ENCODE results near the gene RPS6KL1.

Gene RPS6KL1

GRCh38 chr14:74910556-74910955 lies 12.5 kb downstream of the RPS6KL1 start:
- no peak for DNase-seq

- no peak for DNase-seq
Observed at GRCh38 chr14:74909911-74910310, 13.1 kb downstream of the RPS6KL1 start.

GRCh38 chr14:74909501-74909900 lies 13.6 kb downstream of the RPS6KL1 start:
- DNase-seq: no peak

DNA sequence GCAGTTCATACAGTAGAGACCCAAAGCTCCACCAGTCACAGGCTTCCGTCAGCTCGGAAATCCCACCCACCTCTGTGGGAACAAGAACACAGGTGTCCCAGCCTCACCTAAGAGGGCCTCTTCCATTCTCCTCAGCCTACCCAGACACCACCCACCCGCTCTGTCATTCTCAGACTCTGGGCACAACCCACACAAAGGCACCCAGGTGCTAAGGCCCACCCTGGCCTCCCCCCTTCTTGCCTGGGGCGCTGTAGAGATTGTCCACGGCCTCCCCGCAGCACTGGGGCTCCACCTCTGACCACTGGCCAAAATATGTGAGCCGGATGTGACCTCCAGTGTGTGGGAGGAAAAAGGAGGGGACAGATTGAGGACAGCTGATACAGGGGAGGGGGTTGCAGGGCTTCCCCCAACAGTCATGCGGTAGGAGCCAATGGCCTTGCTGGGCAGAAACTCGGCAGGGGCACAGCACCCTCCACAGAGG lies 14.2 kb downstream of the RPS6KL1 start:
- no peak for DNase-seq

DNA sequence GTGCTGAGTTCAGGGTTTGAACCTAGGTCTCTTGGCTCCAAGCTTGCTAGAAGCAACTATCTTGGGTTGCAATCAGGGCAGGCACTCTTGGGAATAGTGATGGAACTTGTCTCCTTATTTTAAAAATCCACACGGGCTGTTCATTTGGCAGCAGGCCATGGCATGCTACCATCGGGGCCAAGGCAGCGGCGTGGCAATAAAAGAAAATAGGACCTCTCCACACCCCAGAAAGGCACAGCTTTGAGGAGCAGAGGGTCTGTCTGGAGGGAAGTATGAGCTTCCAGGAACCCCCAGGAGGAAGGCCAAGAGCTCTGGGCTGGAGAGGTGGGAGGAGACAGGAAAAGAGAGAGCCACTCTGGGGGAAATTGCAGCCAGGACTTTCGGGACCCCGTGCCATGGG lies 15.3 kb downstream of the RPS6KL1 start:
- DNase-seq: no peak

GRCh38 chr14:74906925-74907521 lies 16.0 kb downstream of the RPS6KL1 start:
- no peak for DNase-seq

GRCh38 chr14:74905595-74906142 lies 17.4 kb downstream of the RPS6KL1 start:
- peak; percentile 83 for DNase-seq

GRCh38 chr14:74904635-74905503 lies 18.2 kb downstream of the RPS6KL1 start:
- DNase-seq: no peak

DNA sequence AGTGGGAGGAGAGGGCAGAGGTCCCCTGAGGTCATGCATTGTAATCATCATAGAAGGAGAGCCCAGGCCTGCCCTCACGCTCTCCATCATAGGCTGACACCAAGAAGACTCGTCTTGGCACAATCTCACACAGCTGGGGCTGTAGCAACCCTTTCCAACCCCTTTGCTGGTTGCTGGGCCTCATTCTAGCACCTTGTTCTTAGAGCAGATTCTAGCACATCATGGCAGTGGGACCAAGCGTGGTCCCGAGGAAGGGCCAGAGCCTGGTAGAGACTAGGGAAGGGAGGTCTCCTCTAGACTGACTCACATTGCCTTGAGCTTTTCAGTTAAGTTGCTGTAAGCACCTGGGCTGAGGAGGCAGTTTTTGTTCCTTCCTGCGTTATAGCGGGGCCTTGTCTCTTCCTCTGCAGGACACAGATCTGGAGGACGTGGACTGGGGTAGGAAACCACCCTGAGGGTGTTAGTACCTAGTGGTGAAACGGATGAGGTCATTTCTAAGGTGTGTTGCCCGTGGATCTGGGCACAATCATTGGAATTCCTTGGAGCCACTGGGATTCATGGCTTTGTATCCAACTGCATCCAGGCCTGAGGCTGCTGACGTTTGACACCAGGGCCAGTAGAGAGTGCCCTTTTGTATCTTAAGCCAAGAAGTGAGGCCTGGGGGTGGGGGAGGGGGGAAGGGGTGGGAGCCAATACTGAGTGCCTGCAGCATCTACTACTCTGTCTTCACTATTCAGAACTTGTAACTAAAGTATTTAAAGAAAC lies 19.9 kb downstream of the RPS6KL1 start:
- DNase-seq: no peak

- DNase-seq: no peak
Observed at GRCh38 chr14:74898694-74899093, 24.4 kb downstream of the RPS6KL1 start.

DNA sequence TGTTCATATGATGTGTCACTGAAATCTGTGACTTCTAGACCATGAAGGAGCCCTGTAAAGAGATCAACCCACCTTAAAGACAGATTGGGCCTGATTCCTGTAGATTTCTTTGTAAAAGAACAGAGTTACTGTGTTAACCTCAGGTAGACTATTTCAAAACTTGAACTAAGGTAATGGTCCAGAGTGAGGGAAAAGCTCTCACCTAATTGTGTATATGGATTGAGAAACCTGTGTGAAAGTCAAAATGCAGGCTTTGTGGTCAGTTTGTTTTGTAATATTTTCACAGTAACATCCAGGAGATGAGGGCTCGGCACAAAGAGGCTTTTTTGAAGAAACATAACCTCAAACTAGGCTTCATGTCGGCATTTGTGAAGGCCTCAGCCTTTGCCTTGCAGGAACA lies 25.0 kb downstream of the RPS6KL1 start:
- DNase-seq: no peak

DNA sequence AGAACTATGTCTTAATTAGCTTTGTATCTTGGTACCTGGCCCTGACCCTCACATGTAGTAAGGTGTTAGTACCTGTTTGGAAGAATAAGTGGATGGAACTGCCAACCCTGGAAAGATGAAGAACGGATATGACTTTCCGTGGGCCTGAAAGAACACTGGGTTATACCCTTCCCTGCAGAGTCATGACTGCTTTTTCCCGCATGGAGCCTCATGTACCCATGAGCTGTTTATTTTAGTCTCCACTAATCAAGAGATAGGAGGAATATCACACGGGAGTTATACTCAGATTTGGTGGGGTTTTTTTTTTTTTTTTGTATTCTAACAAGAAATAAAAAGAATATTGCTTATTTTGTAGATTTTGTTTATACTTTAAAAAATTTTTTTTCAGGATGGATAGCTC lies 25.4 kb downstream of the RPS6KL1 start:
- no peak for DNase-seq

DNA sequence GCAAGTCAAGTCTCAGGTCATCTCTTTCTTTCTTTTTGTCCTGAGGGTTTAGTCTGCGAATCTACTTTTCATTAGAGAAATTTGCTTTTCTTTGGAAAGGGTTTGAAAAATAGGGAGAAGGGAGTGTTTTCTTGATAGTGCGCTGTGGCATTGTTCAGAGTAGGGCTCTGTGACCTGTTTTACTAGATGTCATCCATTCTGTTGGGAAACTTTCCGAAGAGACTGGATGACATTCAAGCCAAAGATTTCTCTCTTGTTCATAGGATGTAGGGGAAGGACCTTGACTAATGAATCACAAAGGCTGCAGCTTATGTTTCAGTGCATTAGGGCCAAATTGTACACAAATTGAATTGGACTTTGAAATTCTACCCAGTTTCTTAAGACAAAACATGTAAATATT lies 26.7 kb downstream of the RPS6KL1 start:
- no peak for DNase-seq

- DNase-seq: no peak
Observed at GRCh38 chr14:74893614-74894091, 29.4 kb downstream of the RPS6KL1 start.

- DNase-seq: no peak
Observed at GRCh38 chr14:74892745-74893144, 30.3 kb downstream of the RPS6KL1 start.

DNA sequence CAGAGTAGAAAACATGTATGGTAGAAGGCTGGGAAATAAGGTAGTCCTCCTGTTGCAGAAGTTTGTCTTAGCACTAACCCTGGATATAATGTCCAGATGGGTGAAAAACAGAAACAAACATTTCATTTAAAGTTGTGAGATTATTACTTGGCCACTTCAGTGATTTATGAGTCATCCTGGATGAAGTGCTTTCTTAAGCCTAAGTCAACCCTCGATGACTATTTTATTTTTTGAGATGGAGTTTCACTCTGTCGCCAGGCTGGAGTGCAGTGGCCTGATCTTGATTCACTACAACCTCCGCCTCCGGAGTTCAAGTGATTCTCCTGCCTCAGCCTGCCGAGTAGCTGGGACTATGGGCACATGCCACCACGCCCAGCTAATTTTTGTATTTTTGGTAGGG lies 31.2 kb downstream of the RPS6KL1 start:
- no peak for DNase-seq

DNA sequence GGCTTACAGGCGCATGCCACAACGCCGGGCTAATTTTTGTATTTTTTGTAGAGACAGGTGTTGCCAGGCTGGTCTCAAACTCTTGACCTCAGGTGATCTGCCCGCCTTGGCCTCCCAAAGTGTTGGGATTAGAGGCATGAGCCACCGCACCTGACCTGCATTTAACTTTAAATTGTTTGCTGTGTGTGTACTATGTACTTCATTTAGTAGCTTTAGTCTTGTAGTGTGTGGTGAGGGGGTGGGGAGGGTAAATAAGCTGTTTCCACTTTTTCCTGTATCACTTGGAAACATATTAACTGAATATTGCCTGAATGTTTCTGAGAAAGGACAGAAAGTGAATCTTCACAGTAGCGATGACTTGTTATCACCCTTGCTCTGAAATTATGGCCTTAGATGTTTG lies 32.8 kb downstream of the RPS6KL1 start:
- DNase-seq: no peak

DNA sequence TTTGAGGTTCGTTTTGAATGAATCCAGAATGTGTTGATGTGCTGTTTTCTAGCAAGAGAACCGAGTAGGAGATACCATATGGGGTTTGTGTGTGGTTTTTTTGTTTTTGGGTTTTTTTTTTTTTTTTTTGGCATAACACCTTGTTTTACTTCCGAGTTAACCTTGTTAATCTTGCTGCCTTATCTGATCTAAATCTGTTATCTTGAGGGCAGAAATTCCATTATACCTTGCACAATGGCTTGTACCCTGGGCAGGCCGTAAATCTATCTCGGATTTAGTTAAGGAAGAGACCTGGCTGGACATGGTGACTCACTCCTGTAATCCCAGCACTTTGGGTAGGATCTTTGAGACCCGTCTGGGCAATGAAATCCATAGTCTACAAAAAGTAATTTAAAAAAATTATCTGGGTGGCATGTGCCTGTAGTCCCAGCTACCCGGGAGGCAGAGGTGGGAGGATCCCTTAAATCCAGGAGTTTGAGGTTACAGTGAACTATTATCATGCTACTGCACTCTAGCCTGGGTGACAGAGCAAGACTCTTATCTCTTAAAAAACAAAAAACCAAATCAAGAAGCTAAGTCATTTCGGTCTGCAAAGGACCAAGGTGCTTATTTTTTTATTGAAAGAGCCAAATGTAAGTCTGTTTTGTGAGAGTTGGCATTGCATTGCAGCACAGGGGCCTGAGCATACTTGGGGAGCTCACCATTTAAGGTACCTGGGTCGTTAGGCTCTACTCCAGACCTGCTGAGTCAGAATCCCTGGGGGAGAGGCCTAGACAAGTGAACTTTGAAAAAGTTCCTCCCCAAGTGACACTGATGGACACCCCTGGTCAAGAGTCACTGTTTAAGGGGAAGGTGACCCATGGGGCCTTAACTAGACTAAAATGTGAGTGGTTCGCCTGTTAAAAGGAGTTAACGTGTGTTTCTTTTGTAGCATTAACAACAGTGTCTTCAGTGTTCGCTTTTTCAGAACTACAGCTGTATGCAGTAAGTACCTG lies 34.6 kb downstream of the RPS6KL1 start:
- DNase-seq: no peak

DNA sequence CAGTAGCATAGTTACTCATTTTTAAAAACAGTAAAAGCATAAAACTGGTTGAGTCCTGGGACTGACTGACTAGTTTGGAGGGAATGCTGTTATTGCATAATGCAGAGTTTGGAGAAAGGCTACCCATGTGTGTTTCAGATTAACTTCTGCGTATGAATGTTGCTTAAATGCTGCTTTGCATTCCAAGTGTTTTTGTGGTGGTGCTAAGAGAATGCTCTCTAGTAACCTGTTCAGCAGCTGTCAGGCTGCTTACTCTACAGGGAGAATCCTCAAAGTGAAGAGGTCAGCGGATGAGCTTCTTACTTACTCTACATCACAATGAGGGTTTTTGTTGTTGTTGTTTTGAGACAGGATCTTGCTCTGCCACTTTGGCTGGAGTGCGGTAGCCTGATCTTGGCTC lies 37.1 kb downstream of the RPS6KL1 start:
- DNase-seq: no peak

- DNase-seq: peak; percentile 57
Observed at GRCh38 chr14:74882103-74882920, 40.7 kb downstream of the RPS6KL1 start.
